WTC11 (cell line): Measurements from ENCODE around the gene EID2. TPM values are rescaled to one million over a fixed set of nuclear protein-coding genes. Genes with fewer than 3 reads are reported as not detected.

ENCODE experiments used
- ATF1 ChIP-seq: sonication (generic); formaldehyde crosslinking; IDR thresholded peaks from 2 replicates; pipeline ENCODE4 v1.8.1; 2023; ENCODE audit warnings: mild to moderate bottlenecking, moderate library complexity, missing genetic modification reagents
- CREM ChIP-seq: sonication (generic); formaldehyde crosslinking; IDR thresholded peaks from 2 replicates; pipeline ENCODE4 v1.8.1; 2022; ENCODE audit warnings: mild to moderate bottlenecking, missing genetic modification reagents, moderate library complexity
- GRHL2 ChIP-seq: fragments of 250-450 bp; sonication (Bioruptor Pico); IDR thresholded peaks from 2 replicates; pipeline ENCODE4 v1.8.0; 2022; ENCODE audit warnings: mild to moderate bottlenecking, moderate library complexity; ENCODE audit not compliant: insufficient replicate concordance, severe bottlenecking
- GTF2I ChIP-seq: fragments of 250-450 bp; sonication (Bioruptor Pico); conservative IDR thresholded peaks from 2 replicates; pipeline ENCODE4 v1.4.0; 2021; ENCODE audit warnings: mild to moderate bottlenecking
- MXD4 ChIP-seq: fragments of 250-450 bp; sonication (Bioruptor Pico); IDR thresholded peaks from 2 replicates; pipeline ENCODE4 v1.8.0; 2021; ENCODE audit warnings: mild to moderate bottlenecking, moderate library complexity, borderline replicate concordance
- NR1H2 ChIP-seq: sonication (generic); formaldehyde crosslinking; IDR thresholded peaks from 2 replicates; pipeline ENCODE4 v1.9.0; 2021; ENCODE audit warnings: mild to moderate bottlenecking, moderate library complexity, missing genetic modification reagents
- NR2C2 ChIP-seq: sonication (generic); formaldehyde crosslinking; IDR thresholded peaks from 2 replicates; pipeline ENCODE4 v1.8.0; 2022; ENCODE audit warnings: mild to moderate bottlenecking, missing genetic modification reagents
- OVOL2 ChIP-seq: fragments of 250-450 bp; sonication (Bioruptor Pico); IDR thresholded peaks from 2 replicates; pipeline ENCODE4 v1.9.0; 2021; ENCODE audit warnings: mild to moderate bottlenecking, borderline replicate concordance
- SMAD4 ChIP-seq: sonication (generic); formaldehyde crosslinking; IDR thresholded peaks from 2 replicates; pipeline ENCODE4 v1.8.0; 2022; ENCODE audit warnings: mild to moderate bottlenecking, missing genetic modification reagents
- TCF7 ChIP-seq: sonication (generic); formaldehyde crosslinking; IDR thresholded peaks from 2 replicates; pipeline ENCODE4 v1.8.0; 2022; ENCODE audit warnings: mild to moderate bottlenecking, low read depth, missing genetic modification reagents, moderate library complexity
- TEAD1 ChIP-seq: sonication (generic); formaldehyde crosslinking; IDR thresholded peaks from 2 replicates; pipeline ENCODE4 v1.8.0; 2022; ENCODE audit warnings: mild to moderate bottlenecking, missing genetic modification reagents
- ZNF232 ChIP-seq: sonication (generic); formaldehyde crosslinking; IDR thresholded peaks from 2 replicates; pipeline ENCODE4 v1.8.0; 2022; ENCODE audit warnings: mild to moderate bottlenecking, missing genetic modification reagents
- total RNA-seq: library from RNA; stranded (reverse); gene quantifications from 3 replicates; pipeline ENCODE4 v1.2.3, GENCODE V29; 2021
- TF ChIP-seq, protein P1 (sequence below): sonication (generic); formaldehyde crosslinking; IDR thresholded peaks from 2 replicates; pipeline ENCODE4 v1.8.1; 2023; ENCODE audit warnings: mild to moderate bottlenecking, moderate library complexity, missing genetic modification reagents
- TF ChIP-seq, protein P2 (sequence below): sonication (generic); formaldehyde crosslinking; IDR thresholded peaks from 2 replicates; pipeline ENCODE4 v1.8.1; 2022; ENCODE audit warnings: missing genetic modification reagents, borderline replicate concordance
- TF ChIP-seq, protein P3 (sequence below): sonication (generic); formaldehyde crosslinking; IDR thresholded peaks from 2 replicates; pipeline ENCODE4 v1.8.1; 2023; ENCODE audit warnings: mild to moderate bottlenecking, missing genetic modification reagents, borderline replicate concordance
- TF ChIP-seq, protein P4 (sequence below): fragments of 250-450 bp; sonication (Bioruptor Pico); IDR thresholded peaks from 2 replicates; pipeline ENCODE4 v1.9.0; 2021; ENCODE audit warnings: mild to moderate bottlenecking
- TF ChIP-seq, protein P5 (sequence below): sonication (generic); formaldehyde crosslinking; IDR thresholded peaks from 2 replicates; pipeline ENCODE4 v1.8.1; 2023; ENCODE audit warnings: mild to moderate bottlenecking, missing genetic modification reagents, moderate library complexity
- TF ChIP-seq, protein P6 (sequence below): fragments of 250-450 bp; sonication (Bioruptor Pico); IDR thresholded peaks from 2 replicates; pipeline ENCODE4 v1.9.0; 2021; ENCODE audit warnings: mild to moderate bottlenecking, borderline replicate concordance
- TF ChIP-seq, protein P7 (sequence below): sonication (generic); formaldehyde crosslinking; IDR thresholded peaks from 2 replicates; pipeline ENCODE4 v1.8.0; 2023; ENCODE audit warnings: mild to moderate bottlenecking, missing genetic modification reagents

Gene EID2
- total RNA-seq, 1 experiment from 2014 or later, result 21.5 TPM

DNA sequence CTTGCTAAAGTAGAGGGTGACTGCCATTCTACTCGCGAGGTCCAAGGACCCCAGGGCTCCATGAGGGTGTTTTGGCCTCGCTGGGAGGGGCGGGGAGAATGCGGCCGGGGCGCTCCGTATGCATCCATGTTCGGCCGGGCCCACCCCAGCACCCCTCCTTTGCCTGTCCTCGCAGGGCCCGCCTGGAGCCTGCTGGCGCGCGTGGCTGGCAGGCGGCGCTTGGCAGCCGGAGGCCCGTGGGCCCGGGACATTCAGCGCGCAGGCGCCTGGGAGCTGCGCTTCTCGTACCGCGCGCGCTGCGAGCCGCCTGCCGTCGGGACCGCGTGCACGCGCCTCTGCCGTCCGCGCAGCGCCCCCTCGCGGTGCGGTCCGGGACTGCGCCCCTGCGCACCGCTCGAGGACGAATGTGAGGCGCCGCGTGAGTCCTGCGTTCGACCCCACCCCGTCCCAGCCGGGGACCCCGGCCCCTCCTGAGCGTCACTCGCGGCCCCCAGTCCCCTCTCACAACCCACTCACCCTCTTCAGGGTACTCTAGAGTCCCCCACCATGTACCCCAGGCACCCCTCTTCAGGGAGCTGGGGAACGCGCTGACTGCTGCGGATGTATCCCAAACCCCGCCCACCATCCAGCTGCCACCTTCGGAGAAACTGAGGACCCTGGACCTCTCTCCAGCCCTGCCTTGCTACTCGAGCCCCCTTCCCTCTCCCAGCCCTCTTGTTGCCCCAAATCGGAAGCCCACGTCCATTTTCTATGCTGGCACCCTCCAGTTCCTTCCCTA is 37.1 kb downstream of the EID2 start (continued):
- TF ChIP-seq, protein P1, sequence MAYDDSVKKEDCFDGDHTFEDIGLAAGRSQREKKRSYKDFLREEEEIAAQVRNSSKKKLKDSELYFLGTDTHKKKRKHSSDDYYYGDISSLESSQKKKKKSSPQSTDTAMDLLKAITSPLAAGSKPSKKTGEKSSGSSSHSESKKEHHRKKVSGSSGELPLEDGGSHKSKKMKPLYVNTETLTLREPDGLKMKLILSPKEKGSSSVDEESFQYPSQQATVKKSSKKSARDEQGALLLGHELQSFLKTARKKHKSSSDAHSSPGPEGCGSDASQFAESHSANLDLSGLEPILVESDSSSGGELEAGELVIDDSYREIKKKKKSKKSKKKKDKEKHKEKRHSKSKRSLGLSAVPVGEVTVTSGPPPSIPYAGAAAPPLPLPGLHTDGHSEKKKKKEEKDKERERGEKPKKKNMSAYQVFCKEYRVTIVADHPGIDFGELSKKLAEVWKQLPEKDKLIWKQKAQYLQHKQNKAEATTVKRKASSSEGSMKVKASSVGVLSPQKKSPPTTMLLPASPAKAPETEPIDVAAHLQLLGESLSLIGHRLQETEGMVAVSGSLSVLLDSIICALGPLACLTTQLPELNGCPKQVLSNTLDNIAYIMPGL (CRISPR knock-in tag), result peak; percentile 94
- TF ChIP-seq GRHL2 (CRISPR knock-in tag) (no peak), NR1H2 (peak; percentile 81), ZNF232 (peak; percentile 100), ATF1 (peak; percentile 94), NR2C2 (peak; percentile 93), GTF2I (no peak), SMAD4 (CRISPR knock-in tag) (peak; percentile 96), OVOL2 (CRISPR knock-in tag) (no peak), CREM (CRISPR knock-in tag) (peak; percentile 94), TEAD1 (CRISPR knock-in tag) (peak; percentile 100), TCF7 (CRISPR knock-in tag) (peak; percentile 99), MXD4 (no peak)
- TF ChIP-seq, protein P2, sequence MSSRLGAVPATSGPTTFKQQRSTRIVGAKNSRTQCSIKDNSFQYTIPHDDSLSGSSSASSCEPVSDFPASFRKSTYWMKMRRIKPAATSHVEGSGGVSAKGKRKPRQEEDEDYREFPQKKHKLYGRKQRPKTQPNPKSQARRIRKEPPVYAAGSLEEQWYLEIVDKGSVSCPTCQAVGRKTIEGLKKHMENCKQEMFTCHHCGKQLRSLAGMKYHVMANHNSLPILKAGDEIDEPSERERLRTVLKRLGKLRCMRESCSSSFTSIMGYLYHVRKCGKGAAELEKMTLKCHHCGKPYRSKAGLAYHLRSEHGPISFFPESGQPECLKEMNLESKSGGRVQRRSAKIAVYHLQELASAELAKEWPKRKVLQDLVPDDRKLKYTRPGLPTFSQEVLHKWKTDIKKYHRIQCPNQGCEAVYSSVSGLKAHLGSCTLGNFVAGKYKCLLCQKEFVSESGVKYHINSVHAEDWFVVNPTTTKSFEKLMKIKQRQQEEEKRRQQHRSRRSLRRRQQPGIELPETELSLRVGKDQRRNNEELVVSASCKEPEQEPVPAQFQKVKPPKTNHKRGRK (CRISPR knock-in tag), result peak; percentile 92; the same call in 1 of the 2 replicates
- TF ChIP-seq, protein P3, sequence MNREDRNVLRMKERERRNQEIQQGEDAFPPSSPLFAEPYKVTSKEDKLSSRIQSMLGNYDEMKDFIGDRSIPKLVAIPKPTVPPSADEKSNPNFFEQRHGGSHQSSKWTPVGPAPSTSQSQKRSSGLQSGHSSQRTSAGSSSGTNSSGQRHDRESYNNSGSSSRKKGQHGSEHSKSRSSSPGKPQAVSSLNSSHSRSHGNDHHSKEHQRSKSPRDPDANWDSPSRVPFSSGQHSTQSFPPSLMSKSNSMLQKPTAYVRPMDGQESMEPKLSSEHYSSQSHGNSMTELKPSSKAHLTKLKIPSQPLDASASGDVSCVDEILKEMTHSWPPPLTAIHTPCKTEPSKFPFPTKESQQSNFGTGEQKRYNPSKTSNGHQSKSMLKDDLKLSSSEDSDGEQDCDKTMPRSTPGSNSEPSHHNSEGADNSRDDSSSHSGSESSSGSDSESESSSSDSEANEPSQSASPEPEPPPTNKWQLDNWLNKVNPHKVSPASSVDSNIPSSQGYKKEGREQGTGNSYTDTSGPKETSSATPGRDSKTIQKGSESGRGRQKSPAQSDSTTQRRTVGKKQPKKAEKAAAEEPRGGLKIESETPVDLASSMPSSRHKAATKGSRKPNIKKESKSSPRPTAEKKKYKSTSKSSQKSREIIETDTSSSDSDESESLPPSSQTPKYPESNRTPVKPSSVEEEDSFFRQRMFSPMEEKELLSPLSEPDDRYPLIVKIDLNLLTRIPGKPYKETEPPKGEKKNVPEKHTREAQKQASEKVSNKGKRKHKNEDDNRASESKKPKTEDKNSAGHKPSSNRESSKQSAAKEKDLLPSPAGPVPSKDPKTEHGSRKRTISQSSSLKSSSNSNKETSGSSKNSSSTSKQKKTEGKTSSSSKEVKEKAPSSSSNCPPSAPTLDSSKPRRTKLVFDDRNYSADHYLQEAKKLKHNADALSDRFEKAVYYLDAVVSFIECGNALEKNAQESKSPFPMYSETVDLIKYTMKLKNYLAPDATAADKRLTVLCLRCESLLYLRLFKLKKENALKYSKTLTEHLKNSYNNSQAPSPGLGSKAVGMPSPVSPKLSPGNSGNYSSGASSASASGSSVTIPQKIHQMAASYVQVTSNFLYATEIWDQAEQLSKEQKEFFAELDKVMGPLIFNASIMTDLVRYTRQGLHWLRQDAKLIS, result no peak
- TF ChIP-seq, protein P4, sequence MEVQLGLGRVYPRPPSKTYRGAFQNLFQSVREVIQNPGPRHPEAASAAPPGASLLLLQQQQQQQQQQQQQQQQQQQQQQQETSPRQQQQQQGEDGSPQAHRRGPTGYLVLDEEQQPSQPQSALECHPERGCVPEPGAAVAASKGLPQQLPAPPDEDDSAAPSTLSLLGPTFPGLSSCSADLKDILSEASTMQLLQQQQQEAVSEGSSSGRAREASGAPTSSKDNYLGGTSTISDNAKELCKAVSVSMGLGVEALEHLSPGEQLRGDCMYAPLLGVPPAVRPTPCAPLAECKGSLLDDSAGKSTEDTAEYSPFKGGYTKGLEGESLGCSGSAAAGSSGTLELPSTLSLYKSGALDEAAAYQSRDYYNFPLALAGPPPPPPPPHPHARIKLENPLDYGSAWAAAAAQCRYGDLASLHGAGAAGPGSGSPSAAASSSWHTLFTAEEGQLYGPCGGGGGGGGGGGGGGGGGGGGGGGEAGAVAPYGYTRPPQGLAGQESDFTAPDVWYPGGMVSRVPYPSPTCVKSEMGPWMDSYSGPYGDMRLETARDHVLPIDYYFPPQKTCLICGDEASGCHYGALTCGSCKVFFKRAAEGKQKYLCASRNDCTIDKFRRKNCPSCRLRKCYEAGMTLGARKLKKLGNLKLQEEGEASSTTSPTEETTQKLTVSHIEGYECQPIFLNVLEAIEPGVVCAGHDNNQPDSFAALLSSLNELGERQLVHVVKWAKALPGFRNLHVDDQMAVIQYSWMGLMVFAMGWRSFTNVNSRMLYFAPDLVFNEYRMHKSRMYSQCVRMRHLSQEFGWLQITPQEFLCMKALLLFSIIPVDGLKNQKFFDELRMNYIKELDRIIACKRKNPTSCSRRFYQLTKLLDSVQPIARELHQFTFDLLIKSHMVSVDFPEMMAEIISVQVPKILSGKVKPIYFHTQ (CRISPR knock-in tag), result no peak
- TF ChIP-seq, protein P5, sequence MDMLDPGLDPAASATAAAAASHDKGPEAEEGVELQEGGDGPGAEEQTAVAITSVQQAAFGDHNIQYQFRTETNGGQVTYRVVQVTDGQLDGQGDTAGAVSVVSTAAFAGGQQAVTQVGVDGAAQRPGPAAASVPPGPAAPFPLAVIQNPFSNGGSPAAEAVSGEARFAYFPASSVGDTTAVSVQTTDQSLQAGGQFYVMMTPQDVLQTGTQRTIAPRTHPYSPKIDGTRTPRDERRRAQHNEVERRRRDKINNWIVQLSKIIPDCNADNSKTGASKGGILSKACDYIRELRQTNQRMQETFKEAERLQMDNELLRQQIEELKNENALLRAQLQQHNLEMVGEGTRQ (CRISPR knock-in tag), result peak; percentile 57
- TF ChIP-seq, protein P6, sequence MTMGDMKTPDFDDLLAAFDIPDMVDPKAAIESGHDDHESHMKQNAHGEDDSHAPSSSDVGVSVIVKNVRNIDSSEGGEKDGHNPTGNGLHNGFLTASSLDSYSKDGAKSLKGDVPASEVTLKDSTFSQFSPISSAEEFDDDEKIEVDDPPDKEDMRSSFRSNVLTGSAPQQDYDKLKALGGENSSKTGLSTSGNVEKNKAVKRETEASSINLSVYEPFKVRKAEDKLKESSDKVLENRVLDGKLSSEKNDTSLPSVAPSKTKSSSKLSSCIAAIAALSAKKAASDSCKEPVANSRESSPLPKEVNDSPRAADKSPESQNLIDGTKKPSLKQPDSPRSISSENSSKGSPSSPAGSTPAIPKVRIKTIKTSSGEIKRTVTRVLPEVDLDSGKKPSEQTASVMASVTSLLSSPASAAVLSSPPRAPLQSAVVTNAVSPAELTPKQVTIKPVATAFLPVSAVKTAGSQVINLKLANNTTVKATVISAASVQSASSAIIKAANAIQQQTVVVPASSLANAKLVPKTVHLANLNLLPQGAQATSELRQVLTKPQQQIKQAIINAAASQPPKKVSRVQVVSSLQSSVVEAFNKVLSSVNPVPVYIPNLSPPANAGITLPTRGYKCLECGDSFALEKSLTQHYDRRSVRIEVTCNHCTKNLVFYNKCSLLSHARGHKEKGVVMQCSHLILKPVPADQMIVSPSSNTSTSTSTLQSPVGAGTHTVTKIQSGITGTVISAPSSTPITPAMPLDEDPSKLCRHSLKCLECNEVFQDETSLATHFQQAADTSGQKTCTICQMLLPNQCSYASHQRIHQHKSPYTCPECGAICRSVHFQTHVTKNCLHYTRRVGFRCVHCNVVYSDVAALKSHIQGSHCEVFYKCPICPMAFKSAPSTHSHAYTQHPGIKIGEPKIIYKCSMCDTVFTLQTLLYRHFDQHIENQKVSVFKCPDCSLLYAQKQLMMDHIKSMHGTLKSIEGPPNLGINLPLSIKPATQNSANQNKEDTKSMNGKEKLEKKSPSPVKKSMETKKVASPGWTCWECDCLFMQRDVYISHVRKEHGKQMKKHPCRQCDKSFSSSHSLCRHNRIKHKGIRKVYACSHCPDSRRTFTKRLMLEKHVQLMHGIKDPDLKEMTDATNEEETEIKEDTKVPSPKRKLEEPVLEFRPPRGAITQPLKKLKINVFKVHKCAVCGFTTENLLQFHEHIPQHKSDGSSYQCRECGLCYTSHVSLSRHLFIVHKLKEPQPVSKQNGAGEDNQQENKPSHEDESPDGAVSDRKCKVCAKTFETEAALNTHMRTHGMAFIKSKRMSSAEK (CRISPR knock-in tag), result peak; percentile 67; the same call in 1 of the 2 replicates
- TF ChIP-seq, protein P7, sequence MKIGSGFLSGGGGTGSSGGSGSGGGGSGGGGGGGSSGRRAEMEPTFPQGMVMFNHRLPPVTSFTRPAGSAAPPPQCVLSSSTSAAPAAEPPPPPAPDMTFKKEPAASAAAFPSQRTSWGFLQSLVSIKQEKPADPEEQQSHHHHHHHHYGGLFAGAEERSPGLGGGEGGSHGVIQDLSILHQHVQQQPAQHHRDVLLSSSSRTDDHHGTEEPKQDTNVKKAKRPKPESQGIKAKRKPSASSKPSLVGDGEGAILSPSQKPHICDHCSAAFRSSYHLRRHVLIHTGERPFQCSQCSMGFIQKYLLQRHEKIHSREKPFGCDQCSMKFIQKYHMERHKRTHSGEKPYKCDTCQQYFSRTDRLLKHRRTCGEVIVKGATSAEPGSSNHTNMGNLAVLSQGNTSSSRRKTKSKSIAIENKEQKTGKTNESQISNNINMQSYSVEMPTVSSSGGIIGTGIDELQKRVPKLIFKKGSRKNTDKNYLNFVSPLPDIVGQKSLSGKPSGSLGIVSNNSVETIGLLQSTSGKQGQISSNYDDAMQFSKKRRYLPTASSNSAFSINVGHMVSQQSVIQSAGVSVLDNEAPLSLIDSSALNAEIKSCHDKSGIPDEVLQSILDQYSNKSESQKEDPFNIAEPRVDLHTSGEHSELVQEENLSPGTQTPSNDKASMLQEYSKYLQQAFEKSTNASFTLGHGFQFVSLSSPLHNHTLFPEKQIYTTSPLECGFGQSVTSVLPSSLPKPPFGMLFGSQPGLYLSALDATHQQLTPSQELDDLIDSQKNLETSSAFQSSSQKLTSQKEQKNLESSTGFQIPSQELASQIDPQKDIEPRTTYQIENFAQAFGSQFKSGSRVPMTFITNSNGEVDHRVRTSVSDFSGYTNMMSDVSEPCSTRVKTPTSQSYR (CRISPR knock-in tag), result peak; percentile 88
